ENCODE results near the gene PHRF1.

Gene PHRF1

DNA sequence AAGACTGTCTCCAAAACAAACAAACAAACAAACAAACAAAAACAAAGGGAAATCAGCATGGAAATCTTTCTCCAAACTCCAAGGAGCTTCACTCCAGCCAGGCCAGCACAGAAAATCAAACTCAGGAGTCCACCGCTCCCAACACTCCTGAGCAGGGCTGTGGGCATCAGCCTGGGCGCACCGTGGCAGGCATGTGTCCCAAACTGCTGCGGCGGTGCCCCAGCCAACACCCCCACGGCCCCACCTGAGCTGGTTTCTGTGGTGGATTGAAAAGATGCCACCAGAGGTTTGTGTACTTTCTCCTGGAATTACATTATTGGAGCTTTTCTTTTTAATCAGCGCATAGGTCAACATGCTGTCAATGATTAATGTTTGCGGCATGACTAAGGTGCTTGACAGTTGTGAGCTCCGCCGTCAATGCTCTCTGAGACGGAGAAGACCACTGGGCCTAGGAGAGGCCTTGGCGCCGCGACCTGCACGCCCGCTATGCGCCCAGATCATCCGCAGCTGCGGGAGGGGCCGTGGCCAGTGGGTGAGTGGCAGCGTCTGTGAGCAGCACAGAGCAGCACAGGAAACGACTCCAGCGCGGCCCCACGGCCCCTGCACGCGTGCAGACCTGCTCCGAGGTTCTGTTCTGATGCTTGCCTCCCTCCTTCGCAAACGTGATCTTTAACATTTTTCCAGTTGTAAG is 78.9 kb downstream of the PHRF1 start:
- no peak for DNase-seq (ENCODE audit: low spot score)

- no peak for DNase-seq (ENCODE audit: low spot score)
Observed at GRCh38 chr11:656426-656825, 80.2 kb downstream of the PHRF1 start.

DNA sequence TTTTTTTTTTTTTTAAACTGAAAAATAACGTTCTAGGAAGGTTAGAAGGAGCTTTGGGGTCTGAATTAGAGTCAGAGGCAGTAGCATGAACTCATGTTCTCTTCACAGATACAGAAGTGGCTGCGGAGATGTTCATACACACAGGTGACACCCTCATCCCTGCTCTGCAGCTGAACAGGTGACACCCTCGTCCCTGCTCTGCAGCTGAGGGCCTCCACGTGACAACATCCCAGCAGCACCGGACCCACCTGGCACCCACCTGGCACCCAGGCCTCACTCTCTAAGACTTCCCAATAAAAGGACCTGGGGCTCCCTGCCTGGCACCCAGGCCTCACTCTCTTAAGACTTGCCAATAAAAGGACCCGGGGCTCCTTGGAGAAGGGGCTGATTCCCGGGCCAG is 80.6 kb downstream of the PHRF1 start:
- DNase-seq (ENCODE audit: low spot score): no peak

DNA sequence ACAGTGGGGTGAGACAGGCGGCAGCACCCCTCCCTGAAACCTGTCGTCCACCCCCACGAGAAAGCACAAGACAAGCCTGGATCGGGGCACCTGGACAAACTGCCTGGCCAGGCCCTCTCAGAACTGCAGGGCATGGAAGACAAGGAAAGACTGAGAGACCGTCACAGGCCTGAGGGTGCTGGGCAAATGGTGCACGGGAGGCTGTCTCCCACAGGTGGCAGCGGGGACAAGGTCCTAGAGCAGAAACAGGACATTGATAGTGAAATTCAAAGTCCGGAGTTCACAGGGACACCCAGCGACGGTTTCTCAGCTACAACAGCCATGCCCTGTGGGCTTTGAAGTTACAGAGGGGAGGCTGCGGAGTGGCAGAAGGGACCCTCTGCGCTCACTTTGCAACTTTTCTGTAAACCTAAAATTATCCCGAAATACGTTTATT is 81.4 kb downstream of the PHRF1 start:
- no peak for DNase-seq (ENCODE audit: low spot score)

- DNase-seq (ENCODE audit: low spot score): no peak
Observed at GRCh38 chr11:659532-660085, 83.3 kb downstream of the PHRF1 start.

DNA sequence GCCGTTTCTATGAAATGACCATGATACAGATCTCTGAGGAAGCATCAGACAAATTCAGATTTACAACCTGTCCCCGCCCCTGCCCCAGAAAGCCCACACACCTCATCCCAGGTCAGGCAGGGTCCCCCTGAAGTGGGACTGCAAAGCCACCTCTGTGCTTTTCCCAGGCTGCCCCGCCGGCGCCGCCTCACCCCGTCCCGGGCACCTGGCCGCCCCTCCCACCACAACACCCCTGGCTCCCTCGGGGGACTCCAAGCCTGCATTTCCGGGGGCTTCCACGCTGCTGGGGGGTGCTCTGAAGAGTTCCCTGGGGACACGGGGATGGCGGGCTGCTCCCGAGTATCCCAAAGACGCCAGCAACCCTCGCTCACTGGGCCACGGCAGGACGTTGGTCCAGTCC is 84.0 kb downstream of the PHRF1 start:
- no peak for DNase-seq (ENCODE audit: low spot score)

- no peak for DNase-seq (ENCODE audit: low spot score)
Observed at GRCh38 chr11:660681-661444, 84.6 kb downstream of the PHRF1 start.
